ENCODE results near the gene SH2B3.

SH2B3 gene

GRCh38 chr12:111406474-111407376 lies 1.0 kb downstream of the SH2B3 start:
- H3K4me3 ChIP-seq (ENCODE audit: low read depth, low read length): peak overlapping the region; percentile 95
- TF ChIP-seq CTCF (IDR thresholded peaks at IDR 0.05; ENCODE audit: borderline replicate concordance, insufficient read depth, low read depth, low read length): no peak

DNA sequence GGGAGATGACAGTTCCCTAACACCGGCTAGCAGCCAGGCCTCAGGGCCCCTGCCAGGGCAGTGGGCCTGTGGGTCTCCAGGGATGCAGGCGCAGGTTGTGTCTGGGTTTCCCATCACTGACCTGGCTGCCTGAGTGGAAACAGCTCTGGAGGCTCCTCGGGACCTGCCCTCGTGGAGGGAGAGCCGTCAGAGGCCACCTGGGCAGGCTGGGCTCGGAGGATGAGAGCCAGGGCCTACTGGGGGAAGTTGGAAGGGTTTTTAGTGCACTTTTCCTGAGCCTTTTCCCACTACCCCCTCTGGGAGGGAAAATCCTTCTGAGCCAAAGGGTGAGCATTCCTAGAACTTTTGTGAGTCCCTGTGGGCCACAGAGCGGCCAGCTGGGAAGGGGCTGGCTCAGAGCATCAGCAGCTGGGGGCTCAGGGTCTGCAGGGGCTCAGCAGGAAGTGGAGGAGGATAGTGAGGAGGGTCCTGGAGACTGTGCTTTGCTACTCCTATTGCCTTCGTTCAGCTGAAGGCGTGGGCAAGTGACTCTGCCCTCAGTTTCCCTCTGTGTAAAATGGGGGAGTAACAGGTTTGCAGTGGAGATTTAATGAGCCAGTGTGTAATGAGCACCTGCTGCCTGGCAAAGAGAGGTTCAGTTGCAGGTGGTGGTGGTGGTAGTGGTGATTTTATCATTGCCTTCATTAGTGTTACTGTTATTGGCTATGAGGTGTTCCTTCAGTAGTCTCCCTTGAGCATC lies 1.8 kb downstream of the SH2B3 start:
- TF ChIP-seq CTCF (IDR thresholded peaks at IDR 0.05; ENCODE audit: borderline replicate concordance, insufficient read depth, low read depth, low read length): no peak
- peak overlapping the region; percentile 95 for H3K4me3 ChIP-seq (ENCODE audit: low read depth, low read length)

DNA sequence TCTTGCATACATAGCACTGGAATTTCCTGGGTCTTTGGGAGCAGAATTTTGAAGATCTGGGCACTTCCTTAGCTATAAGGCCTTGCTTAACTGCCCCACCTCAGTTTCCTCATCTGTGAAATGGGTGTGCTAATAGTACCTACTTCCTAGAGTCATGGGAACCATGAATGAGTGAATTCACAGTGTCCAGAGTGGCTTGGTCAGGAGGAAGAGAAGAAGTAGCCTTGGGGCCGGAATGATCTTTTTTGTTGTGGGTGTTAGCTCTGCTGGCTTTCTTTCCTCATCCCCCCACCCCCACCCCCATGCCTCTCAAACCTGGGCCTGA lies 2.4 kb downstream of the SH2B3 start:
- no peak for TF ChIP-seq CTCF (IDR thresholded peaks at IDR 0.05; ENCODE audit: borderline replicate concordance, insufficient read depth, low read depth, low read length)
- H3K4me3 ChIP-seq (ENCODE audit: low read depth, low read length): peak overlapping the region; percentile 95

DNA sequence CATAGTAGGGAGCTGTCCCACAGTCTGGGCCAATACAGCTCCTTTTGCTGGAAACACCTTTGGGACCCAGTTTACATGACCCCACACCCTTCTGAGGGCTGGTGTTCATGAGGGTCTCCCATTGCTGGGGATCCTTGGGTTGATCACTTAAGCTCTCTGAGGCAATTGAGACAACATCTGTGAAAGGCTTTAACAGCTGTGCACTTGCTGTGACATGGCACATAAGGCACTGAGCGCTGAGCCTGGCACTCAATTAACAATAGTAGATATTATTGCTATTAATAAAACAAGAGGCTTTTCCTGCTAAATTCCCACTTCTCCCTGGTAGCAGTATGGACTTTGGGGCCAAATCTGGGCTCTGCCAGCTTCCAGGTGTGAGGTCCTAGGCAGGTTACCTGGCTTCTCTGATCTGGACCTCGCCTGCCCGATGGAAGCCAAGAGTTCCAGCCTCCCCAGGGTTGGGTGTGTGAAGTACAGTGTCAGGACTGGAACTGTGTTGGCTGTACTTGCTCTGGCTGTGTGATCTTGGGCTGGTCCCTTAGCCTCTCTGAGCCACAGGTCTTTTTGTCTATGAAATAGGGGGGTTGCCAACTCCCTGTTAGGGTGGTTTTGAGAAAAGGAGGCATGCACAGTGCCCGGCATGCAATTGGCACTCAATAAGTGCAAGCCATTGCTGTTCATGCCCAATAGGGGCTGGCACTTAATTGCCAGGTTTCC lies 3.1 kb downstream of the SH2B3 start:
- TF ChIP-seq CTCF (IDR thresholded peaks at IDR 0.05; ENCODE audit: borderline replicate concordance, insufficient read depth, low read depth, low read length): no peak
- peak overlapping the region; percentile 95 for H3K4me3 ChIP-seq (ENCODE audit: low read depth, low read length)

DNA sequence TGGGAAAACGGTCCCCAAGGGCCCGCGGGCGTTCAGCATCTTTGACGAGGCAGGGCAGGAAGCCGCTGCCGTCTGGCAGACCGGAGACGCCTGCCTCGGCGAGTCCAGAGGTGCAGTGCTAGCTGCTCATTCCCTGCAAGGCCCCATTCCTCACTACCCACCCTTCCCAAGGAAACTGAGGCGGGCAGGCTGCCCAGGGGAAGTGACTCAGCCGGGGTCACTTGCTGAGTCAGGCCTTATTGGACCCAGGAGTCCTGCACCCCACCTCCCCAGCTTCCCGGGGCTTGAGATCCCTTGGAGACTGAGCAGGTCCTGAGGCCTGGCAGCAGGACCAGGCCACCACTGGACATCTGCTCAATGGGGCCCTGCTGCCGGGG lies 3.7 kb downstream of the SH2B3 start:
- no peak for TF ChIP-seq CTCF (IDR thresholded peaks at IDR 0.05; ENCODE audit: borderline replicate concordance, insufficient read depth, low read depth, low read length)
- peak overlapping the region; percentile 95 for H3K4me3 ChIP-seq (ENCODE audit: low read depth, low read length)

GRCh38 chr12:111409780-111410430 lies 4.2 kb downstream of the SH2B3 start:
- no peak for TF ChIP-seq CTCF (IDR thresholded peaks at IDR 0.05; ENCODE audit: borderline replicate concordance, insufficient read depth, low read depth, low read length)
- peak overlapping the region; percentile 95 for H3K4me3 ChIP-seq (ENCODE audit: low read depth, low read length)
